GM12878 (cell line): Measurements from ENCODE around the gene ZSCAN4. TPM values are rescaled to one million over a fixed set of nuclear protein-coding genes. Genes with fewer than 3 reads are reported as not detected.

ENCODE experiments used
- ATAC-seq: fragments of 200-7000 bp; cut with Tn5 transposase; 3 replicates; pipeline ENCODE4 v1.9.1; 2020; ENCODE audit warnings: mild to moderate bottlenecking, moderate library complexity
- BruUV-seq: library from RNA; stranded (reverse); fragments of 400-500 nt; replicated peaks from 2 replicates; lab custom pipeline; 2021; lab: Mats Ljungman, UMichigan
- CTCF ChIA-PET: fragments of 300-600 bp; sonication (Branson Sonifier 250); formaldehyde crosslinking; extraction: SDS; loops from one replicate; lab custom pipeline; 2021; ENCODE audit warnings: inconsistent platforms; lab: Yijun Ruan, JAX
- POLR2A ChIA-PET: fragments of 350-600 bp; formaldehyde crosslinking; extraction: SDS; loops from one replicate; lab custom pipeline; 2021; ENCODE audit warnings: inconsistent platforms; lab: Charles Lee
- RAD21 ChIA-PET: fragments of 300-600 bp; sonication (Branson Sonifier 250); formaldehyde crosslinking; loops from one replicate; lab custom pipeline; 2023; ENCODE audit warnings: antibody characterized with exemption; ENCODE audit not compliant: unreplicated experiment; lab: Charles Lee
- SMC1A ChIA-PET: fragments of 300-600 bp; sonication (Branson Sonifier 250); formaldehyde crosslinking; loops from one replicate; lab custom pipeline; 2023; ENCODE audit not compliant: unreplicated experiment, uncharacterized antibody; lab: Charles Lee
- DNase-seq: peaks from one replicate; pipeline ENCODE4 v3.0.0-alpha.2; 2011; ENCODE audit warnings: low read depth, low spot score
- FAIRE-seq: peaks from 3 replicates; lab custom pipeline; 2011; peaks lifted over from hg19 to GRCh38; lab: Jason Lieb, UNC
- H2AFZ ChIP-seq: 2 replicates; pipeline ENCODE4 v1.6.0; 2011; ENCODE audit warnings: low read depth, low read length, control low read depth; ENCODE audit not compliant: control insufficient read depth
- H3K27ac ChIP-seq: 2 replicates; pipeline ENCODE4 v1.5.1; 2011; ENCODE audit warnings: control low read depth; ENCODE audit not compliant: control insufficient read depth, insufficient read depth
- H3K27me3 ChIP-seq, 2 experiments: replicated peaks in 1 of 2; 2 replicates each; pipeline versions ENCODE4 v1.6.0 to v1.6.1; 2011; ENCODE audit warnings: low read length in 1 of 2; ENCODE audit not compliant: control insufficient read depth in 2 of 2, insufficient read depth in 2 of 2
- H3K36me3 ChIP-seq, 2 experiments: 2 replicates each; pipeline ENCODE4 v1.5.1; 2011; ENCODE audit warnings: low read length in 1 of 2; ENCODE audit not compliant: control insufficient read depth in 2 of 2, insufficient read depth in 2 of 2
- H3K4me1 ChIP-seq: 2 replicates; pipeline ENCODE4 v1.6.1; 2011; ENCODE audit warnings: mild to moderate bottlenecking, low read length, moderate library complexity, mixed read lengths; ENCODE audit not compliant: control insufficient read depth, insufficient read depth
- H3K4me2 ChIP-seq: 2 replicates; pipeline ENCODE4 v1.6.0; 2011; ENCODE audit warnings: control low read depth; ENCODE audit not compliant: control insufficient read depth, insufficient read depth
- H3K4me3 ChIP-seq: fragments of 200-600 bp; sonication (generic); 2 replicates; pipeline ENCODE4 v1.5.1; 2016
- H3K79me2 ChIP-seq: 2 replicates; pipeline ENCODE4 v1.6.0; 2011; ENCODE audit warnings: low read length; ENCODE audit not compliant: control insufficient read depth, insufficient read depth
- H3K9ac ChIP-seq: 2 replicates; pipeline ENCODE4 v1.8.0; 2011; ENCODE audit warnings: low read length, control low read depth, mixed read lengths; ENCODE audit not compliant: control insufficient read depth, insufficient read depth
- H3K9me3 ChIP-seq: replicated peaks from 3 replicates; pipeline ENCODE4 v1.5.1; 2011; ENCODE audit warnings: mild to moderate bottlenecking, low read length; ENCODE audit not compliant: control insufficient read depth, insufficient read depth
- H4K20me1 ChIP-seq: 2 replicates; pipeline ENCODE4 v1.6.0; 2011; ENCODE audit not compliant: control insufficient read depth, insufficient read depth
- FOS ChIP-seq: IDR thresholded peaks from 3 replicates; pipeline ENCODE4 v1.6.1; 2011; ENCODE audit warnings: borderline replicate concordance; ENCODE audit not compliant: insufficient read length; ENCODE audit errors: extremely low read depth
- KAT2A ChIP-seq: conservative IDR thresholded peaks from 2 replicates; pipeline ENCODE4 v1.6.1; 2011; ENCODE audit warnings: low read depth, low read length; ENCODE audit not compliant: control insufficient read depth
- MLLT1 ChIP-seq: fragments of 450-650 bp; IDR thresholded peaks from 2 replicates; pipeline ENCODE4 v1.6.1; 2016; ENCODE audit warnings: mild to moderate bottlenecking
- MTA2 ChIP-seq: fragments of 450-650 bp; IDR thresholded peaks from 2 replicates; pipeline ENCODE4 v1.6.1; 2016; ENCODE audit warnings: low read depth, mild to moderate bottlenecking, moderate library complexity
- STAT3 ChIP-seq: IDR thresholded peaks from 2 replicates; pipeline ENCODE4 v1.6.1; 2011; ENCODE audit warnings: low read depth, low read length, improper control_type of control experiment
- USF2 ChIP-seq: IDR thresholded peaks from 2 replicates; pipeline ENCODE4 v1.6.1; 2011; ENCODE audit warnings: low read depth, low read length, improper control_type of control experiment, borderline replicate concordance
- ZBED1 ChIP-seq: IDR thresholded peaks from 2 replicates; pipeline ENCODE4 v1.6.1; 2016; ENCODE audit warnings: borderline replicate concordance
- ZNF217 ChIP-seq: fragments of 450-650 bp; IDR thresholded peaks from 2 replicates; pipeline ENCODE4 v1.6.1; 2017; ENCODE audit warnings: antibody characterized with exemption, mild to moderate bottlenecking
- ZSCAN29 ChIP-seq: fragments of 450-650 bp; IDR thresholded peaks from 2 replicates; pipeline ENCODE4 v1.6.1; 2017; ENCODE audit warnings: mild to moderate bottlenecking, moderate library complexity
- WGBS: methylation state at CpG from one replicate; pipeline ENCODE4 v1.1.6; 2016; ENCODE audit warnings: low lambda C conversion rate; ENCODE audit not compliant: insufficient replicate concordance, insufficient coverage; ENCODE audit errors: missing lambda C conversion rate; 5-methylcytosine and 5-hydroxymethylcytosine counted together
- in situ Hi-C: fragments of 300-500 bp; cut with MboI; formaldehyde crosslinking; loops from 9 replicates; pipeline ENCODE4 v1.14.3; 2018; ENCODE audit warnings: mixed read lengths
- intact Hi-C: fragments of 100-400 bp; cut with micrococcal nuclease; formaldehyde crosslinking; loops from one replicate; pipeline ENCODE4 v1.14.2; 2022; ENCODE audit not compliant: unreplicated experiment
- polyA plus RNA-seq, 11 experiments: library from polyadenylated mRNA; depleted of rRNA in 4 of 11; unstranded in 6 of 11; stranded (reverse) in 5 of 11; fragments of >200 nt; fragmentation: Nextera tagmentation in 4 of 11; fragmentation: Illumina TruSeq in 1 of 11; extraction: Ambion mirVana in 4 of 11; extraction: Trizol in 1 of 11; gene quantifications; 1 replicate in 1 of 11; 2 replicates in 10 of 11; pipeline versions ENCODE4 v1.2.1 to v1.2.3, GENCODE V29; 2011 to 2016; ENCODE audit warnings: inconsistent platforms in 2 of 11, missing spikeins in 2 of 11, low read depth in 1 of 11
- total RNA-seq, 4 experiments: library from RNA; depleted of rRNA in 3 of 4; stranded (reverse); fragments of >200 nt in 3 of 4; fragmentation: Illumina TruSeq in 1 of 4; extraction: Trizol in 1 of 4; gene quantifications; 2 replicates each; pipeline versions ENCODE4 v1.2.1 to v1.2.3, GENCODE V29; 2013 to 2021
- TF ChIP-seq, protein P1 (sequence below): IDR thresholded peaks from 2 replicates; pipeline ENCODE4 v1.6.1; 2012; ENCODE audit warnings: low read depth, low read length, improper control_type of control experiment

The ZSCAN4 gene
- total and polyA plus RNA-seq, 10 of the 15 experiments (the other 5 are each of a cell fraction or from before 2014, with no cell fraction given): 0.04 to 0.10 (median 0.06) TPM; not detected in 7

GRCh38 chr19:57671124-57671895 lies 2.6 kb downstream of the ZSCAN4 start:
- H3K4me1 ChIP-seq: no peaks in the 10 kb centered on the region
- TF ChIP-seq USF2: no peak
- no peak for TF ChIP-seq ZSCAN29
- TF ChIP-seq STAT3: no peak
- TF ChIP-seq, protein P1, sequence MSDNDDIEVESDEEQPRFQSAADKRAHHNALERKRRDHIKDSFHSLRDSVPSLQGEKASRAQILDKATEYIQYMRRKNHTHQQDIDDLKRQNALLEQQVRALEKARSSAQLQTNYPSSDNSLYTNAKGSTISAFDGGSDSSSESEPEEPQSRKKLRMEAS: no peak
- no peak for TF ChIP-seq FOS
- no peak for TF ChIP-seq MLLT1
- TF ChIP-seq MTA2: no peak
- TF ChIP-seq KAT2A: no peak
- no peak for TF ChIP-seq ZNF217
- TF ChIP-seq ZBED1: no peak
- H3K4me2 ChIP-seq: no peak overlapping the region
- H4K20me1 ChIP-seq: no peaks in the 10 kb centered on the region
- ATAC-seq: no peak
- CTCF ChIA-PET: interaction anchor here (0.6 to 1.9 kb wide), 2 partner anchors 11 to 414 kb away, joined by 3 to 7 read pairs; partner anchors contain the start of gene ZNF551
- RAD21 ChIA-PET: no interaction called here
- no peak overlapping the region for H3K27ac ChIP-seq
- SMC1A ChIA-PET: no interaction called here
- intact Hi-C loops (no loop called here), in situ Hi-C loops (no loop called here)
- H2AFZ ChIP-seq: no peak overlapping the region
- no peak for FAIRE-seq
- H3K9ac ChIP-seq: no peak overlapping the region
- DNase-seq: no peak
- no peaks in the 10 kb centered on the region for H3K79me2 ChIP-seq
- H3K9me3 ChIP-seq: no peaks in the 10 kb centered on the region; the same call in 2 of the 3 replicates
- POLR2A ChIA-PET: interaction anchor here (0.7 kb wide), 1 partner anchor 560 kb away, joined by 3 read pairs; no protein-coding TSS in a partner anchor
- 51% methylated on average over 7 of the region's 7 CpGs for WGBS
- BruUV-seq: no TSS peak
- H3K27me3 ChIP-seq: no peaks in the 10 kb centered on the region
- H3K4me3 ChIP-seq: no peak overlapping the region
- H3K36me3 ChIP-seq: no peaks in the 10 kb centered on the region
